GM19467 (cell line): ENCODE measurements around the gene MASP1.

Experiments used
- ATAC-seq: cut with Tn5 transposase; IDR thresholded peaks from one replicate; pipeline ENCODE4 v1.9.1; 2021; ENCODE audit warnings: mild to moderate bottlenecking, moderate library complexity; ENCODE audit not compliant: unreplicated experiment

The MASP1 gene

DNA sequence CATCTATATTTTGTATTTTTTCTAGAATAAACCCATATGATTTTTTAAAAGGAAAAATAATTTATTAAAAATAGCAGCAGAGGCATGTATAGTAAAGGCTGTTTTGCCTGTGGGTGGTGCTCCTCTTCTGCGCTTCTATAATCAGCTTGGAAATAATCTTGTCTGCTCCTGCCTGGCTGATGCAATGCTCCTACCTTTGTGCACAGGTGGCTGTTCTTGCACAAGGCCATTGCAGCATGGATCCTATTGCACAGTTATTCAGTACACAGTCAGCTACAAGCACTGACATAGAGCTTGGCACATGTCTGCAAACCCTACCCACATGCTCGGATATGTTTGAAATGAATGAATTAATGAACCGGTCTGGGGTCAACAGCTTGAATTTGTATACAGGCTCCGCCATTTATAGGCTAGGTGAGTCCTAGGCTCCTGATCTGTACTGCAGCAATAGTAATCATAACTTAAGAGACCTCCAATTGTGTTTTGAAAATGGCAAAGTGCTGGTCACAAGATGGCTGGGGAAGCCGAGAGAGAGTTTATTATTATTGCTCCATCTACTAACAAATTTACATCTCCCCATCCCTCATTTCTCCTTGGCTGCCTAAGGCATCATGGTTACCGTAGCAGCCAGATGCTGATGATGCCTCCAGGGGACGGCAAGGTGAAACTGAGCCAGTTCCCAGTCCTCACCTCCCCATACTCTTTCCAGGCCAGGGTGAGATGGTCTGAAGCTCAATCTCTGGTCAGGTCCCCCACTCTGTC is 94.8 kb downstream of the MASP1 start:
- no peak for ATAC-seq

- no peak for ATAC-seq
These were observed 98.4 kb downstream of the MASP1 start for GRCh38 chr3:187193181-187193580.

- no peak for ATAC-seq
These were observed 100.3 kb downstream of the MASP1 start for GRCh38 chr3:187191271-187191670.

DNA sequence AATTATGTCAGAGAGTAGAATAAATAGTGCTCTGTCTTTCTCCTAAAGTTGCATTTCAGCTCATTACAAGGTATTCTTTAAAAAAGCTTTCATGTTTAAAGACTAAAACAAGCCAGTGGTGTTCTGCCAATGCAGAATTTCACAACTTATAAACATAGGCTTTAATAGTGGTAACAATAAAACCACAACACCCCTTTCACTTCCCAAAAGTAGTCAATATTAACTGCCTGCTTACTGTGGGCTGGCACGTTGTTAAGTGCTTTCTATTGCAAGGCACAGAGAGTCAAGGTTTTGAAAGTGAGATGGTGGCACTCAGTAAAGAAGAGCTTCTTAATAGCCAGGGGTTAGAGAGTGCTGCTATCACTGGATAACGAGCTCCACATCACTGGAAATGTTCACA is 102.6 kb downstream of the MASP1 start:
- no peak for ATAC-seq

- no peak for ATAC-seq
These were observed 104.6 kb downstream of the MASP1 start for GRCh38 chr3:187186801-187187421.

- ATAC-seq = no peak
These were observed 105.2 kb downstream of the MASP1 start for GRCh38 chr3:187186375-187186774.

DNA sequence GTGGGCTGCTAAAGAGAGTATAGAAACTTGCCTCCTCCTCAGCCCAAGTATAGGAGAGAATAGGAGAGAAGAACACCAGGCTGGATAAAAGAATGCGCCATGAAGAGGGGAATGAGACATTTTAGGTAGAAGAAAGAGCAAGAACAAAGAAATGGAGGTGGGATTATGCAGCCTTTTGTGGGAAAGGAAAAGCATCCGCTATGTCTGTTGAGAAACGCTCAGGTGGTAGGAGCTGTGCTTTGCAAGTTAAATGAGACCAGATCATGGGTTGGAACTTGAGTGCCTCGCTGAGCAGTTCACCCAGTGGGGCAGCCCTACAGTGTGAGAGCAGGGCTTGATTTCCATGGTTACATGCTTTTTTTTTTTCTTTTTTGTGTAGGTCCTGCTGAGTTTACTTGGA is 105.8 kb downstream of the MASP1 start:
- ATAC-seq = no peak
